ENCODE data around the gene CHEK1. TPM values are rescaled to one million over a fixed set of nuclear protein-coding genes. Genes with fewer than 3 reads are reported as not detected.

CHEK1 gene
- total and polyA plus RNA-seq, 9 of the 15 experiments (the other 6 are each of a cell fraction or from before 2014, with no cell fraction given), result 62.6 to 108 (median 87.5) TPM

- DNase-seq (ENCODE audit: extremely low read depth in 1 of 4, low spot score in 3 of 4) (no peak), ATAC-seq (peak; percentile 37; the same call in 1 of the 3 replicates), FAIRE-seq (peak; percentile 52)
- WGBS (ENCODE audit: insufficient coverage, low coverage, missing lambda C conversion rate), result 71% methylated on average over 5 of the region's 6 CpGs
- no TSS peak for BruUV-seq (replicated peaks)
- Histone ChIP-seq H2AFZ (ENCODE audit: low read depth, low read length) (no peak overlapping the region), H3K4me3 (no peak overlapping the region), H3K79me2 (ENCODE audit: control insufficient read depth, insufficient read depth, low read length) (peaks cover 13% of the 10 kb centered on the region; the same call in 2 of the 3 replicates), H3K4me1 (replicated peaks in 1 of 2; ENCODE audit: control insufficient read depth in 2 of 2, insufficient read depth in 2 of 2, low read length in 2 of 2) (no peaks in the 10 kb centered on the region), H3K27me3 (ENCODE audit: control insufficient read depth in 2 of 2, insufficient read depth in 2 of 2, low read length in 2 of 2) (no peaks in the 10 kb centered on the region), H3K9me3 (replicated peaks; ENCODE audit: control insufficient read depth, insufficient read depth, low read depth, low read length) (no peaks in the 10 kb centered on the region), H3K4me2 (ENCODE audit: insufficient read depth, low read length) (no peak overlapping the region), H4K20me1 (replicated peaks; ENCODE audit: control insufficient read depth, insufficient read depth, low read length) (no peaks in the 10 kb centered on the region), H3K36me3 (ENCODE audit: control insufficient read depth, insufficient read depth, low read length) (peaks cover 84% of the 10 kb centered on the region), H3K9me1 (ENCODE audit: control insufficient read depth, insufficient read depth, low read length) (no peaks in the 10 kb centered on the region), H3K9ac (ENCODE audit: insufficient read depth in 1 of 2, low read depth in 2 of 2, low read length in 2 of 2) (no peak overlapping the region), H3K27ac (ENCODE audit: extremely low read depth, low read depth, low read length) (no peak overlapping the region)
- intact Hi-C loops (cut with micrococcal nuclease) (no loop called here), in situ Hi-C loops (cut with MboI) (no loop called here)
- POLR2A ChIA-PET, result interaction anchor here (0.6 kb wide), 1 partner anchor 213 kb away, joined by 3 read pairs; no protein-coding TSS in a partner anchor
- TF ChIP-seq DACH1 (IDR thresholded peaks at IDR 0.05; ENCODE audit: partially characterized antibody) (peak; percentile 15), ZNF146 (CRISPR knock-in tag; IDR thresholded peaks at IDR 0.05; ENCODE audit: unreplicated experiment) (no peak)
- CTCF ChIA-PET (ENCODE audit: low intra/inter-chr PET ratio), result no interaction called here
Observed at GRCh38 chr11:125649465-125650166, 24.7 kb downstream of the CHEK1 start.

- H2AFZ ChIP-seq (ENCODE audit: low read depth, low read length), result no peak overlapping the region
- FAIRE-seq (no peak), ATAC-seq (no peak), DNase-seq (ENCODE audit: extremely low read depth in 1 of 4, low spot score in 3 of 4) (no peak)
- in situ Hi-C loops (cut with MboI), result no loop called here
- H3K4me2 ChIP-seq (ENCODE audit: insufficient read depth, low read length), result no peak overlapping the region
- TF ChIP-seq ARNT (IDR thresholded peaks at IDR 0.05), result no peak
- H3K9me1 ChIP-seq (ENCODE audit: control insufficient read depth, insufficient read depth, low read length), result no peaks in the 10 kb centered on the region
- no peaks in the 10 kb centered on the region for H3K4me1 ChIP-seq (replicated peaks in 1 of 2; ENCODE audit: control insufficient read depth in 2 of 2, insufficient read depth in 2 of 2, low read length in 2 of 2)
- no peaks in the 10 kb centered on the region for H4K20me1 ChIP-seq (replicated peaks; ENCODE audit: control insufficient read depth, insufficient read depth, low read length)
- 69% methylated on average over 2 of the region's 2 CpGs for WGBS (ENCODE audit: insufficient coverage, low coverage, missing lambda C conversion rate)
- CTCF ChIA-PET (ENCODE audit: low intra/inter-chr PET ratio), result no interaction called here
- BruUV-seq (replicated peaks), result no TSS peak
- no peaks in the 10 kb centered on the region for H3K9me3 ChIP-seq (replicated peaks; ENCODE audit: control insufficient read depth, insufficient read depth, low read depth, low read length)
- H3K4me3 ChIP-seq, result no peak overlapping the region
- intact Hi-C loops (cut with micrococcal nuclease), result no loop called here
- H3K27ac ChIP-seq (ENCODE audit: extremely low read depth, low read depth, low read length), result no peak overlapping the region
- peaks cover 60% of the 10 kb centered on the region for H3K36me3 ChIP-seq (ENCODE audit: control insufficient read depth, insufficient read depth, low read length)
- no peaks in the 10 kb centered on the region for H3K27me3 ChIP-seq (ENCODE audit: control insufficient read depth in 2 of 2, insufficient read depth in 2 of 2, low read length in 2 of 2)
- no peak overlapping the region for H3K9ac ChIP-seq (ENCODE audit: insufficient read depth in 1 of 2, low read depth in 2 of 2, low read length in 2 of 2)
- peaks cover 4% of the 10 kb centered on the region; the same call in 2 of the 3 replicates for H3K79me2 ChIP-seq (ENCODE audit: control insufficient read depth, insufficient read depth, low read length)
- POLR2A ChIA-PET, result no interaction called here
Observed at GRCh38 chr11:125662689-125663088, 37.7 kb downstream of the CHEK1 start.
